Measurements from ENCODE around the gene UBTF. TPM values are rescaled to one million over a fixed set of nuclear protein-coding genes. Genes with fewer than 3 reads are reported as not detected.

Gene UBTF
- total and polyA plus RNA-seq, 5 donors from 2014 or later, result 22.3 to 104 (median 27.4) TPM

GRCh38 chr17:44177640-44178039 is 41.8 kb downstream of the UBTF start:
- H3K36me3 Mint-ChIP-seq, result peaks cover 20% of the 10 kb centered on the region
- Histone ChIP-seq H3K4me3 (ENCODE audit: low read depth, low read length) (no peak overlapping the region), H3K27me3 (ENCODE audit: control insufficient read depth, insufficient read depth, low read length) (no peaks in the 10 kb centered on the region), H3K9me3 (ENCODE audit: control insufficient read depth in 2 of 2, low read length in 2 of 2) (no peaks in the 10 kb centered on the region), H3K4me1 (ENCODE audit: control insufficient read depth, insufficient read depth, low read length, poor library complexity, severe bottlenecking) (no peaks in the 10 kb centered on the region), H3K36me3 (ENCODE audit: control insufficient read depth, insufficient read depth, low read length) (peaks cover 27% of the 10 kb centered on the region), H3K27ac (ENCODE audit: insufficient read depth, low read length, poor library complexity, severe bottlenecking) (no peak overlapping the region)
- no peak for DNase-seq
- H3K4me1 Mint-ChIP-seq, result peaks cover 7 to 13% (median 11%) of the 10 kb centered on the region in 4 donors
- no peaks in the 10 kb centered on the region for H3K9me3 Mint-ChIP-seq
- H3K27ac Mint-ChIP-seq, result no peak overlapping the region
- no peak for ATAC-seq (ENCODE audit: low read depth in 2 of 2)
- H3K27me3 Mint-ChIP-seq, result no peaks in the 10 kb centered on the region
- H3K4me3 Mint-ChIP-seq, result no peak overlapping the region

DNA sequence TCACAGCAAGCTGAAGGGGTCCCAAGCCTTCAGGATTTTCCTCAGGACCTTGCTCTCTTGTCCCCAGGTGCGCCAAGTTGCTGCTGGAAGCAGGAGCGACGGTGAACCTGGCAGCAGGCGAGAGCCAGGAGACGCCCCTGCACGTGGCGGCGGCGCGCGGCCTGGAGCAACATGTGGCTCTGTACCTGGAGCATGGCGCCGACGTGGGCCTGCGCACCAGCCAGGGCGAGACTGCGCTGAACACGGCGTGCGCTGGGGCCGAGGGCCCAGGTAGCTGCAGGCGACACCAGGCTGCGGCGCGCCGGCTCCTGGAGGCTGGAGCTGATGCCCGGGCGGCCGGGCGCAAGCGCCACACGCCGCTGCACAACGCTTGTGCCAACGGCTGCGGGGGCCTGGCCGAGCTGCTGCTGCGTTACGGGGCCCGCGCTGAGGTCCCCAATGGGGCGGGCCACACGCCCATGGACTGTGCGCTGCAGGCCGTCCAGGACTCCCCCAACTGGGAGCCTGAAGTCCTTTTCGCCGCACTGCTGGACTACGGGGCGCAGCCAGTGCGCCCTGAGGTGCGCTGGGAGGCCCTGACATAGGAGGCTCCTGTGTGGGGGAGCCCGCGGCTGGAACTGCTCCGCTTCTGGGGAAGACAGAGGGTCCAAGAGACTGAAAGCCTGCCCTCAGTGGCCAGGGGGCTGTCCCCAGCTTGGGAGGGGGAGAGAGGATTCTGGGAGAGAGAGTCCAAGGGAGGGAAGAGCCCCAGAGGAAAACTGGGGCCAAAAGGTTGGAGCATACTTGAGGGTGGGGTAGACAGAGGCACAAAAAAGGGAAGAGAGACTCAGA is 42.6 kb downstream of the UBTF start:
- Mint-ChIP-seq H3K4me3 (no peak overlapping the region), H3K9me3 (no peaks in the 10 kb centered on the region), H3K27ac (no peak overlapping the region), H3K36me3 (peaks cover 17% of the 10 kb centered on the region), H3K27me3 (no peaks in the 10 kb centered on the region), H3K4me1 (peaks cover 4 to 7% (median 6%) of the 10 kb centered on the region in 4 donors)
- Histone ChIP-seq H3K4me3 (ENCODE audit: low read depth, low read length) (no peak overlapping the region), H3K36me3 (ENCODE audit: control insufficient read depth, insufficient read depth, low read length) (peaks cover 19% of the 10 kb centered on the region), H3K4me1 (ENCODE audit: control insufficient read depth, insufficient read depth, low read length, poor library complexity, severe bottlenecking) (no peaks in the 10 kb centered on the region), H3K27me3 (ENCODE audit: control insufficient read depth, insufficient read depth, low read length) (no peaks in the 10 kb centered on the region), H3K9me3 (ENCODE audit: control insufficient read depth in 2 of 2, low read length in 2 of 2) (no peaks in the 10 kb centered on the region), H3K27ac (ENCODE audit: insufficient read depth, low read length, poor library complexity, severe bottlenecking) (no peak overlapping the region)
- no peak for ATAC-seq (ENCODE audit: low read depth in 2 of 2)
- no peak for DNase-seq

DNA sequence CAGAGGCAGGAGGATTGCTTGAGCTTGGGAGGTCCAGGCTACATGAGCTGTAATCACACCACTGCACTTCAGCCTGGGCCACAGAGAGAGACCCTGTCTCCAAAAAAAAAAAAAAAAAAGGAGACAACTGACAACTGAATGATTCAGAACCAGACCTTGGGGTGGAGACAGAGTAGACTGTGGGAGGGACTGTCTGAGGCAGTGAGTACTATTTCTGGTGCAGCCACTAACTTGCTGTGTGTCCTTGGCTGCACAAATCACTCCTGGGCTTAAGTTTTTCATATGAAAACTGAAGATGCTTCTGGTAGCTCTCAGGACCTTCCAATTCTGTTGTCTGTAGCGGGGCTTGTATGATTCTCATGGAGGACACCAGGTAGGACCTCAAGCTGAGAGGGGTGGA is 43.2 kb downstream of the UBTF start:
- DNase-seq, result no peak
- H3K27me3 Mint-ChIP-seq, result no peaks in the 10 kb centered on the region
- H3K36me3 Mint-ChIP-seq, result peaks cover 13% of the 10 kb centered on the region
- Histone ChIP-seq H3K4me1 (ENCODE audit: control insufficient read depth, insufficient read depth, low read length, poor library complexity, severe bottlenecking) (no peaks in the 10 kb centered on the region), H3K27ac (ENCODE audit: insufficient read depth, low read length, poor library complexity, severe bottlenecking) (no peak overlapping the region), H3K9me3 (ENCODE audit: control insufficient read depth in 2 of 2, low read length in 2 of 2) (no peaks in the 10 kb centered on the region), H3K4me3 (ENCODE audit: low read depth, low read length) (no peak overlapping the region), H3K27me3 (ENCODE audit: control insufficient read depth, insufficient read depth, low read length) (no peaks in the 10 kb centered on the region), H3K36me3 (ENCODE audit: control insufficient read depth, insufficient read depth, low read length) (peaks cover 14% of the 10 kb centered on the region)
- H3K4me3 Mint-ChIP-seq, result no peak overlapping the region
- peaks cover 0 to 4% (median 3%) of the 10 kb centered on the region in 4 donors for H3K4me1 Mint-ChIP-seq
- no peak for ATAC-seq (ENCODE audit: low read depth in 2 of 2)
- no peaks in the 10 kb centered on the region for H3K9me3 Mint-ChIP-seq
- H3K27ac Mint-ChIP-seq, result no peak overlapping the region

DNA sequence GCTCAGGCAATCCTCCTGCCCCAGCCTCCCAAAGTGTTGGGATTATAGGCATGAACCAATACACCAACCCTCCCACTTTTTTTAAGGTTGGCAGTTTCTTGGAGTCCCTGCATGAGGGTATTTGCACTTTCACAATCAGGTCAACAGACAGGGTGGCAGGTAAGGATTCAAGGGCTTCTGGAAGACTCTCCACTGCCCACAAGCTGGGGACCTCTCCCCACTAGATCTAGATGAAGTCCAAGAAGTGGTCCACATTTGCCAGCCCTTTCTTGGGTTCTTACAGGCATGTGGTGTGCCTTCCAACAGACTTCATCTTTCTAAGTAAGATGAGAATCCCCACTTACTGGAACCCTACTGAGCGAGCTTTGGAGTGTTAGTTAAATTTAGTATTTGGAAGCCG is 45.0 kb downstream of the UBTF start:
- Histone ChIP-seq H3K9me3 (ENCODE audit: control insufficient read depth in 2 of 2, low read length in 2 of 2) (no peaks in the 10 kb centered on the region), H3K4me1 (ENCODE audit: control insufficient read depth, insufficient read depth, low read length, poor library complexity, severe bottlenecking) (no peaks in the 10 kb centered on the region), H3K36me3 (ENCODE audit: control insufficient read depth, insufficient read depth, low read length) (peaks cover 14% of the 10 kb centered on the region), H3K27me3 (ENCODE audit: control insufficient read depth, insufficient read depth, low read length) (no peaks in the 10 kb centered on the region), H3K27ac (ENCODE audit: insufficient read depth, low read length, poor library complexity, severe bottlenecking) (no peak overlapping the region), H3K4me3 (ENCODE audit: low read depth, low read length) (no peak overlapping the region)
- peaks cover 0 to 4% (median 3%) of the 10 kb centered on the region in 4 donors for H3K4me1 Mint-ChIP-seq
- DNase-seq, result no peak
- ATAC-seq (ENCODE audit: low read depth in 2 of 2), result no peak
- no peak overlapping the region for H3K27ac Mint-ChIP-seq
- H3K27me3 Mint-ChIP-seq, result no peaks in the 10 kb centered on the region
- peaks cover 13% of the 10 kb centered on the region for H3K36me3 Mint-ChIP-seq
- H3K4me3 Mint-ChIP-seq, result no peak overlapping the region
- H3K9me3 Mint-ChIP-seq, result no peaks in the 10 kb centered on the region

DNA sequence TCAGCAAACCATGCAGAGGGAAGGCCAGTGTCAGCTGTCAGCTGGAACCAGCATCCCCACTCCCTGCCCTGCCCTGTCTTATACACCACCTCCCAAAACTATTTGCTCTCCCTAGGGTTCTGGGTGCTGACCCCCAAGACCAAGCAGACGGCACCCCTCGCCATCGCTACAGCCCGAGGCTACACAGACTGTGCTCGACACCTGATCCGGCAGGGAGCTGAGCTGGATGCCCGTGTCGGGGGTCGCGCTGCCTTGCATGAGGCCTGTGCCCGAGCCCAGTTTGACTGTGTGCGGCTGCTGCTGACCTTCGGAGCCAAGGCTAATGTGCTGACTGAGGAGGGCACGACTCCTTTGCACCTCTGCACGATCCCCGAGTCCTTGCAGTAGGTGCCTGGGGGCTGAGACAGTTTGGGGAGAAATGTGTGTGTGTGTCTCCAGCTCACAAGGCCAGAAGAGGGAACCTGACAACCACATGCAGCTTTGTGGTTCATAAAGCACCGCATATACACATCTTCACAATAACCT is 47.5 kb downstream of the UBTF start:
- peaks cover 0 to 15% (median 9%) of the 10 kb centered on the region in 4 donors for H3K4me1 Mint-ChIP-seq
- no peak overlapping the region for H3K27ac ChIP-seq (ENCODE audit: insufficient read depth, low read length, poor library complexity, severe bottlenecking)
- ATAC-seq (ENCODE audit: low read depth in 2 of 2), result no peak
- DNase-seq, result no peak
- H3K36me3 ChIP-seq (ENCODE audit: control insufficient read depth, insufficient read depth, low read length), result peaks cover 3% of the 10 kb centered on the region
- peaks cover 7% of the 10 kb centered on the region for H3K36me3 Mint-ChIP-seq
- H3K4me3 Mint-ChIP-seq, result no peak overlapping the region
- no peaks in the 10 kb centered on the region for H3K27me3 ChIP-seq (ENCODE audit: control insufficient read depth, insufficient read depth, low read length)
- no peaks in the 10 kb centered on the region for H3K9me3 ChIP-seq (ENCODE audit: control insufficient read depth in 2 of 2, low read length in 2 of 2)
- H3K4me3 ChIP-seq (ENCODE audit: low read depth, low read length), result no peak overlapping the region
- H3K27ac Mint-ChIP-seq, result peak overlapping the region in 2 of 3 donors; percentile 43 to 51
- no peaks in the 10 kb centered on the region for H3K4me1 ChIP-seq (ENCODE audit: control insufficient read depth, insufficient read depth, low read length, poor library complexity, severe bottlenecking)
- no peaks in the 10 kb centered on the region for H3K9me3 Mint-ChIP-seq
- H3K27me3 Mint-ChIP-seq, result no peaks in the 10 kb centered on the region

DNA sequence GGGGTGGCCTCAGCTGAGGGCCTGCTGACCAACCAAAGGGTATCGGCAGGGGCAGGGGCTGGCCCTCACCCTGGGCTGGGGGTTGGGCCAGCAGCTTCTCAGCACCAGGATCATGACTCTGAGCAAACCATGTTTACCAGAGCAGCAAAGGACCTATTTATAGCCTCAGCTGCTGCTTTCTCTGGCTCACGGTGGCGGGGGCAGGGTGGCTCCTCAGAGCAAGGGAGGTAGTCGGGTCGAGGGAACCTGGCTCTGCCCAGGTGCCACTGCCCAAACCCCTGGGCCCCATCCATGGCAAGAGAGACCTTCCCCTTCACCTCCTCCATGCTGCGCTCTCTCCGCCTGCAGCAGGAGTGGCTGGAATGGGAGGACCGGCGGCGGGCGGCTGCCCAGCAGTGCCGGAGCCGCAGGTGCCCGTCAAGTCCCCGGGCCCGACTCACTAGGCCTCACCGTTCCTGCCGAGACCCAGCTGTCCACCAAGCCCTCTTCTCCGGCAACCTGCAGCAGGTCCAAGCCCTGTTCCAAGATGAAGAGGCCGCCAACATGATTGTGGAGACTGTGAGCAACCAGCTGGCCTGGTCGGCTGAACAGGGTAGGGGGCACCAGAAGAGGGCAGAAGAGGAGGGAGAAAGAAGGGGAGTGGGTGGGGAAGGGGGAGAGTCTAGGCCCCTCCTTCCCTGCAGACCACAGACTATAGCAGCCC is 48.8 kb downstream of the UBTF start, which contains the start of gene ASB16:
Gene ASB16 (plus strand): TSS at position 206 of the 703 bp plus-strand sequence. CDS start 86 bp downstream, at position 292.
- H3K27ac Mint-ChIP-seq, result peak within 1 kb of the TSS in 1 of 3 donors; percentile 53
- H3K4me1 ChIP-seq (ENCODE audit: control insufficient read depth, insufficient read depth, low read length, poor library complexity, severe bottlenecking), result no peaks in the 10 kb centered on the region

GRCh38 chr17:44170135-44170498 is 49.4 kb downstream of the UBTF start:
- no peaks in the 10 kb centered on the region for H3K9me3 ChIP-seq (ENCODE audit: control insufficient read depth in 2 of 2, low read length in 2 of 2)
- ATAC-seq (ENCODE audit: low read depth in 2 of 2) (no peak), DNase-seq (no peak)
- no peaks in the 10 kb centered on the region for H3K27me3 Mint-ChIP-seq
- H3K27me3 ChIP-seq (ENCODE audit: control insufficient read depth, insufficient read depth, low read length), result no peaks in the 10 kb centered on the region
- no peaks in the 10 kb centered on the region for H3K4me1 ChIP-seq (ENCODE audit: control insufficient read depth, insufficient read depth, low read length, poor library complexity, severe bottlenecking)
- peaks cover 0 to 11% (median 9%) of the 10 kb centered on the region in 4 donors for H3K4me1 Mint-ChIP-seq
- no peak overlapping the region for H3K27ac ChIP-seq (ENCODE audit: insufficient read depth, low read length, poor library complexity, severe bottlenecking)
- no peaks in the 10 kb centered on the region for H3K36me3 Mint-ChIP-seq
- no peak overlapping the region for H3K4me3 Mint-ChIP-seq
- no peak overlapping the region for H3K4me3 ChIP-seq (ENCODE audit: low read depth, low read length)
- H3K9me3 Mint-ChIP-seq, result no peaks in the 10 kb centered on the region
- H3K27ac Mint-ChIP-seq, result peak overlapping the region in 1 of 3 donors; percentile 53
- peaks cover 3% of the 10 kb centered on the region for H3K36me3 ChIP-seq (ENCODE audit: control insufficient read depth, insufficient read depth, low read length)

More for the DNA sequence above, 48.8 kb downstream of the UBTF start, which contains the start of gene ASB16:
- Mint-ChIP-seq H3K9me3 (no peaks in the 10 kb centered on the region), H3K4me3 (no peak within 1 kb of the TSS), H3K4me1 (peaks cover 0 to 14% (median 9%) of the 10 kb centered on the region in 4 donors), H3K36me3 (peaks cover 2% of the 10 kb centered on the region), H3K27me3 (no peaks in the 10 kb centered on the region)
- DNase-seq, result no peak
- Histone ChIP-seq H3K36me3 (ENCODE audit: control insufficient read depth, insufficient read depth, low read length) (peaks cover 3% of the 10 kb centered on the region), H3K9me3 (ENCODE audit: control insufficient read depth in 2 of 2, low read length in 2 of 2) (no peaks in the 10 kb centered on the region), H3K27ac (ENCODE audit: insufficient read depth, low read length, poor library complexity, severe bottlenecking) (no peak within 1 kb of the TSS), H3K27me3 (ENCODE audit: control insufficient read depth, insufficient read depth, low read length) (no peaks in the 10 kb centered on the region), H3K4me3 (ENCODE audit: low read depth, low read length) (no peak within 1 kb of the TSS)
- ATAC-seq (ENCODE audit: low read depth in 2 of 2), result no peak

Measured in CD4-positive, CD25-positive, alpha-beta regulatory T cell (primary cell).